Activated CD4-positive, alpha-beta T cell treated with anti-CD3 and anti-CD28 coated beads, Interleukin-2, amount 10 ng/mL, durations not matched to agents 7 days and 5 days (primary cell): Measurements from ENCODE around the gene CADPS2. TPM values are rescaled to one million over a fixed set of nuclear protein-coding genes. Genes with fewer than 3 reads are reported as not detected.

ENCODE experiments used
- CTCF ChIA-PET: fragments of 350-600 bp; sonication (Branson Sonifier 250); formaldehyde crosslinking; loops from one replicate; lab custom pipeline; 2021; ENCODE audit warnings: antibody characterized with exemption; lab: Charles Lee
- POLR2A ChIA-PET: fragments of 350-600 bp; sonication (Branson Sonifier 250); formaldehyde crosslinking; loops from one replicate; lab custom pipeline; 2021; ENCODE audit warnings: antibody characterized with exemption; lab: Charles Lee
- DNase-seq: peaks from one replicate; pipeline ENCODE4 v3.0.0-alpha.2; 2020
- H3K27ac Mint-ChIP-seq: one replicate; pipeline ENCODE4 v1.8.0; 2021; ENCODE audit warnings: mild to moderate bottlenecking, moderate library complexity, mixed read lengths
- H3K27me3 Mint-ChIP-seq: one replicate; pipeline ENCODE4 v1.8.0; 2021; ENCODE audit warnings: mixed read lengths
- H3K36me3 Mint-ChIP-seq: one replicate; pipeline ENCODE4 v1.8.0; 2021; ENCODE audit warnings: low read depth, mixed read lengths
- H3K4me1 Mint-ChIP-seq: one replicate; pipeline ENCODE4 v1.8.0; 2021; ENCODE audit warnings: mixed read lengths
- H3K4me3 Mint-ChIP-seq: one replicate; pipeline ENCODE4 v1.8.0; 2021; ENCODE audit warnings: mild to moderate bottlenecking, moderate library complexity, mixed read lengths
- H3K9me3 Mint-ChIP-seq: one replicate; pipeline ENCODE4 v1.8.0; 2021; ENCODE audit warnings: mixed read lengths
- total RNA-seq, 2 experiments: library from RNA; stranded (reverse); gene quantifications; one replicate each; pipeline ENCODE4 v1.2.3, GENCODE V29; 2021

CADPS2 gene
- total RNA-seq, 2 experiments from 2014 or later: not detected

DNA sequence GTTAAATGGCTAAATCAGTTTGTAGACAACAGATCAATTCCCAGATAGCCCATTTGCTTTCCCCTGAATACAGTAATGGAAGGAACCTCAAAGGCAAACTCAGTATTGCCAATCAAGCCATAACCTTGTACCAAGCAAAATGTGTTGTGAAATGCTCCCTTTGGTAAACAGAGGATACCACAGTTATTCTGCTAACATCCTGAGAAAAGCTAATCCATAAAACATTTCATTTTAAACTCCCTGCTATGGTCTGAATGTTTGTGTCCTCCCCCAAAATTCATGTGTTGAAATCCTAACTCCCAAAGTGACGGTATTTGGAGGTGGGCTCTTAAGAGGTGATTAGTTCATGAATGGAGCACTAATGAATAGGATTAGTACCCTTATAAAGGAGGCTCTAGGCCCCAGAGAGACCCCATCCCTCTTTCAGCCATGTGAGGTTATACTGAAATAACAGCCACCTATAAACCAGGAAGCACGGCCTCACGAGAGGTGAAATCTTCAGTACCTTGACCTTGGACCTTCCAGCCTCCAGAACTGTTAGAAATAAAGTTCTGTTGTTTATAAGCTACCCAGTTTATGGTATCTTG, 94.2 kb downstream of the CADPS2 start:
- ChIA-PET POLR2A (no interaction called here), CTCF (no interaction called here)
- Mint-ChIP-seq H3K27me3 (no peaks in the 10 kb centered on the region), H3K9me3 (no peaks in the 10 kb centered on the region), H3K36me3 (no peaks in the 10 kb centered on the region), H3K27ac (no peak overlapping the region), H3K4me3 (no peak overlapping the region), H3K4me1 (no peaks in the 10 kb centered on the region)
- no peak for DNase-seq

DNA sequence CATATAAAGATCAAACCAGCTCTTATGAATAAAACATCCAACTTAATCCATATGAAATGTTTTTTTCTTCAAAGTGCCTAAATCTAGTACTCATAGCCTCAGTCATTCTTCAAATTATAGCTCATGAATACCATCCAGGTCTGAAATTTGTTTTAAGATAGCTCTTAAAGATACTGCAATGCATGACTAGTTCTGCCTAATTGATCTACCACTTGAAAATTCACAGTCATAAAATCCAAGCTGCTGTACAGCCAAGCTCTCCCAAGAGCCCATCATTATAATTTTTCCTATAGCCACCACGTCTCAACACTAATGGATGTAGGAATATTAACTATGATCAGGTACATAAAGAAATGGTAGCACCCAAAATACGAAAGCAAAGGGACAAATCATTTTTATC, 95.7 kb downstream of the CADPS2 start:
- DNase-seq: no peak

DNA sequence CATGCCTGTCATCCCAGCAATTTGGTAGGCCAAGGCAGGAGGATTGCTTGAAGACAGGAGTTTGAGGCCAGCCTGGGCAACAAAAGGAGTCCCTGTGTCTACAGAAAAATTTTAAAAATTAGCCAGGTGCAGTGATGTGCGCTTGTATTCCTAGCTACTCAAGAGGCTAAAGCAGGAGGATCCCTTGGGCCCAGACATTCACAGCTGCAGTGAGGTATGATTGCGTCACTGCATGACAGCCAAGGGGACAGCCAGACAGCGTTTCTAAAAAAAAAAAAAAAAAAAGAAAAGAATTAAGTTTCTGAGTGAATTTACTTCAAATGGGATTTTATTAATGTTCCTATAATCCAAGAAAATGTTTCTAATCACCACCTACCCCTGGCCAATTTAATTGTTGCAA, 96.1 kb downstream of the CADPS2 start:
- CTCF ChIA-PET: no interaction called here
- DNase-seq: no peak
- H3K4me3 Mint-ChIP-seq: no peak overlapping the region
- H3K27me3 Mint-ChIP-seq: no peaks in the 10 kb centered on the region
- H3K9me3 Mint-ChIP-seq: no peaks in the 10 kb centered on the region
- POLR2A ChIA-PET: no interaction called here
- no peaks in the 10 kb centered on the region for H3K4me1 Mint-ChIP-seq
- H3K27ac Mint-ChIP-seq: no peak overlapping the region
- H3K36me3 Mint-ChIP-seq: no peaks in the 10 kb centered on the region

More for the DNA sequence above, 95.7 kb downstream of the CADPS2 start:
- no peaks in the 10 kb centered on the region for H3K36me3 Mint-ChIP-seq
- H3K27ac Mint-ChIP-seq: no peak overlapping the region
- H3K27me3 Mint-ChIP-seq: no peaks in the 10 kb centered on the region
- no peaks in the 10 kb centered on the region for H3K9me3 Mint-ChIP-seq
- ChIA-PET POLR2A (no interaction called here), CTCF (interaction anchor here (0.8 kb wide), 1 partner anchor 20 kb away, joined by 3 read pairs; no protein-coding TSS in a partner anchor)
- no peak overlapping the region for H3K4me3 Mint-ChIP-seq
- no peaks in the 10 kb centered on the region for H3K4me1 Mint-ChIP-seq

DNA sequence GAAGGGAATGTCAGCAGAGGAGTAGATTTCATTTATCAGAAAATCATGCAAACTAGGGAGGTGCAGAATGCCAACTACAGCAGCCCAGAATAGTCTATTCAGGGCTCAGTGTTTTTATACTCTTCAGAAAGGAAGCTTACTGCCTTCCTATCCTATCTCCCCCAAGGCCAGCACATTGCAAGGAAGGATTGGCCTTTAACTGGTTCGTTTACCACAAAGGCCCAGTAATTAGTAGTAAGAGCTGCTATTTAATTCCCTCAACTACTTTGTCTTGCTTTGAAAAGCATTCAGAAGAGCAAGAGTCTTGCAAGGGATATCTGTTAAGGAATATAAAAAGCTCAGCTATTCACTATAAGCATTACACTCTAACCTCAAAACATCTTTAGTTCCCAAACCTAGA, 97.1 kb downstream of the CADPS2 start:
- CTCF ChIA-PET: no interaction called here
- POLR2A ChIA-PET: no interaction called here
- DNase-seq: no peak
- Mint-ChIP-seq H3K36me3 (no peaks in the 10 kb centered on the region), H3K27ac (no peak overlapping the region), H3K4me3 (no peak overlapping the region), H3K4me1 (no peaks in the 10 kb centered on the region), H3K27me3 (no peaks in the 10 kb centered on the region), H3K9me3 (no peaks in the 10 kb centered on the region)

DNA sequence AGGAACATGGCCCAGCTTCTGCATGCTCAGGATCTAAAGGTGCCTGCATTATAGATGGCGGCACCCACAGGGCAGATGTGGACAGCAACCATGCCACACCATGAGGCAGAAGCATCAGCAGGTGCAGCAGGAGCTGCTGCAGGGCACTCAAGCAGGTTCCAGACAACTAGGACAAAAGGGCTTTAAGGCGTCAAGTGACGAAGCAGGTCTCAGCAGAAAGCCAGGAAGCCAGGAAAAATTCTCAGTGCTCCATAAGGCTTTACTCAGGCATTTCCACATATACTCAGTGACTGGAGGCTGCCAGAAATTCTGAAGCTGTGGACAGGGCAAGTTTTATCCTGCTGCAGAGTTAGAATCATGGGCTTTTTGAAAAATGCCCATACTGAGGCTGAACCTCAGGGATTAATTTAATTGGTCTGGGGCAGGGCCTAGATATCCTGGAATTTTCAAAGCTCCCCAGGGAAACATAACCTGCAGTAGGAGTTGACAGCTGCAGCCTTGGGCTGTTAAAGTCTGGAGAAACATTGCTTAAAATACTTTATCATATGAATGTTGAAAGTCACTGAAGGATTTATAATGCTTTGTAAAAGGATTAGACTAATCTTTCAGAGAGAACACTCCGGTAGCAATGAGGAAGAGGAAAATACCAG, 115.4 kb downstream of the CADPS2 start:
- Mint-ChIP-seq H3K27me3 (no peaks in the 10 kb centered on the region), H3K27ac (no peak overlapping the region), H3K36me3 (no peaks in the 10 kb centered on the region), H3K4me3 (no peak overlapping the region), H3K9me3 (no peaks in the 10 kb centered on the region), H3K4me1 (no peaks in the 10 kb centered on the region)
- CTCF ChIA-PET: no interaction called here
- no peak for DNase-seq
- POLR2A ChIA-PET: no interaction called here

DNA sequence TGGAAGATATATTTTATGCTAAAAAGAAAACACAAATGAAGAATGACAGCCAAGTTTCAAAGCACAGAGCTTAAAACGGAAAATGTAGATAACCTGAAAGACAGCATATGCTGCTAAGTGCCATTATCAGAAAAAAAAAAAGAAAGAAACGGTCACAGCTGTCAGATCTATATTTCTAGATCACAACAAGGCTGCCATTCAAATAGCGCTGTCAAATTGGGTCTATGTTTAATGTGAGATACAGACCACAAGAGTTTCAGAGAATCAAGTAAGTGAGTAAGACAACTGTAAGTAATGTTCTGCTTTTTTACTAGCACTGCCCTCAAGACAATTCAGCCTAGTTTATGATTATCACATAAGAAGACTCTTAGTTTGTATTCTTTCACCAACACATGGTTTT, 117.4 kb downstream of the CADPS2 start:
- Mint-ChIP-seq H3K4me1 (no peaks in the 10 kb centered on the region), H3K9me3 (no peaks in the 10 kb centered on the region), H3K4me3 (no peak overlapping the region), H3K27me3 (no peaks in the 10 kb centered on the region), H3K36me3 (no peaks in the 10 kb centered on the region), H3K27ac (no peak overlapping the region)
- CTCF ChIA-PET: no interaction called here
- POLR2A ChIA-PET: no interaction called here
- DNase-seq: no peak

DNA sequence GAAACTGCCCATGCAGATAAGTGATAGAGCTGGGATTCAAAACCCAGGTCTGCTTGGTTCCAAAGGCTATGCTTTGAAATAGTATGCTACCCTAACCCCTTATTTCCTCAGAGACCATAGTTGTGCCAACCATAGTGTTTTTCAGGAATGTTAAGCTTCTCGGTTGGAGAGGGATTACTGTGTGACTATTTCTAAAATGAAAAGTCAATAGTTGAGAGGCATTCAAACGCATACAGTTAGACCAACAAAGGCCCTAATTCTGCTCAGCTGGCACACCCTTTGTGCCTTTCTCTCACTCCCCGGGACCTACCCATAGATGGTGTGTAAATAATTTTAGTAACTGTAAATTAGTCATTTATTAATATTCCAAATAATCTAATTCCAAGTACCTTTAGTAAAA, 118.9 kb downstream of the CADPS2 start:
- Mint-ChIP-seq H3K9me3 (no peaks in the 10 kb centered on the region), H3K4me3 (no peak overlapping the region), H3K27me3 (no peaks in the 10 kb centered on the region), H3K36me3 (no peaks in the 10 kb centered on the region), H3K4me1 (no peaks in the 10 kb centered on the region), H3K27ac (no peak overlapping the region)
- no peak for DNase-seq
- ChIA-PET POLR2A (no interaction called here), CTCF (no interaction called here)

DNA sequence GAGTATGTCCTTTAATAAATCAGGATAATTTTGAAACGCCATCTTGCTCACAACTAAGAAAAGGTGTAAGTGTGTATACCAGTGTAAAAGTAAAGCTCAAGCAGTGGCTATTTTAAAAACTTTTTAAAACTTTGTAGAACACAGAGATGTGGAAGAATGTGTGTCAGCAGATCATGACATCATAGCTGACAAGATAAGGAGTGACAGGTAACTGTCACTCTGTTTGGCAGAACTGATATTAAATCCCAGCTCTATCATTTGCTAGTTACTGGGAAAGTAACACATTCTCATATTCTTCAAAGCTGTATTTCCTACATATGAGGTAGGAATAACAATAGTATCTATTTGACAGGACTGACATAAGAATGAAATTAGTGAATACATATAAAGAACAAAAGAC, 119.7 kb downstream of the CADPS2 start:
- H3K9me3 Mint-ChIP-seq: no peaks in the 10 kb centered on the region
- no peak overlapping the region for H3K4me3 Mint-ChIP-seq
- no peaks in the 10 kb centered on the region for H3K4me1 Mint-ChIP-seq
- no peak overlapping the region for H3K27ac Mint-ChIP-seq
- no peak for DNase-seq
- no peaks in the 10 kb centered on the region for H3K27me3 Mint-ChIP-seq
- ChIA-PET POLR2A (no interaction called here), CTCF (no interaction called here)
- H3K36me3 Mint-ChIP-seq: no peaks in the 10 kb centered on the region

DNA sequence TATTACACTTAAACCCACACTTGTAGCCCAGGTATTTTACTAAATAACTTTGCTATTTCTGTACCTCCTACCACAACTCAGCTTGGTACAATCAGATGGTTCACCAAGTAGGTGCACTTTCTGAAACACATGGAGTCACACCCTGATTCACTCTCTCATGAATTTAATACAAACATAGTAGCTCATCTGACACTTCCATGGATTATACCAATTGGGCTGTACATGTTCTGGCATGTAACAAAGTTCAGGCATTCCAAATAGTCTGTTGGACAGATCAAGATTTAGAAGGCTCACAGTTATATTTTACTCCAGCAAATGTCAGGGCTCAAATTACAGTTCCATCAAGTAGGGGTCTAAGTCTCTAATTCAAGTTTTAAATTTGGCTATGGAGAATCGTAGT, 121.4 kb downstream of the CADPS2 start:
- ChIA-PET POLR2A (no interaction called here), CTCF (no interaction called here)
- Mint-ChIP-seq H3K36me3 (no peaks in the 10 kb centered on the region), H3K27ac (no peak overlapping the region), H3K4me3 (no peak overlapping the region), H3K27me3 (no peaks in the 10 kb centered on the region), H3K4me1 (no peaks in the 10 kb centered on the region), H3K9me3 (no peaks in the 10 kb centered on the region)
- DNase-seq: no peak

DNA sequence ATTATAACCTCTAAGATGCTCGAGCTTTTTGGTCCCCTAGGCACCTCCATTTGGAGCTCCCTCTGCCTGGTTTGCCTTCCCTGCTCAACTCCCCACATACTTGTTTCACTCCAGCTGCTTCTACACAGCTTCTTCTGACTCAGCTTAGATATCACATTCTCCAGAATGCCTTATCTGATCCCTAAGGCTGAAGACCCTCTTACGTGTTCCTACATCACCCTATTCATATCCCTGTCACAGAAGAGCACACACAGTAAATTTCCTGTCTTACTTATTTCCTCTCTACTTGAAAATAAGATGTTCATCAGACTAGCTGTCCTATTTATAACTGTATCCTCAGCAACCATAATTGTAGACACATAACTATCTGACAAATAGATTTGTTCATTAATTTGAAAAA, 122.2 kb downstream of the CADPS2 start:
- Mint-ChIP-seq H3K4me1 (no peaks in the 10 kb centered on the region), H3K4me3 (no peak overlapping the region), H3K9me3 (no peaks in the 10 kb centered on the region), H3K27me3 (no peaks in the 10 kb centered on the region), H3K36me3 (no peaks in the 10 kb centered on the region), H3K27ac (no peak overlapping the region)
- ChIA-PET POLR2A (no interaction called here), CTCF (no interaction called here)
- DNase-seq: no peak

DNA sequence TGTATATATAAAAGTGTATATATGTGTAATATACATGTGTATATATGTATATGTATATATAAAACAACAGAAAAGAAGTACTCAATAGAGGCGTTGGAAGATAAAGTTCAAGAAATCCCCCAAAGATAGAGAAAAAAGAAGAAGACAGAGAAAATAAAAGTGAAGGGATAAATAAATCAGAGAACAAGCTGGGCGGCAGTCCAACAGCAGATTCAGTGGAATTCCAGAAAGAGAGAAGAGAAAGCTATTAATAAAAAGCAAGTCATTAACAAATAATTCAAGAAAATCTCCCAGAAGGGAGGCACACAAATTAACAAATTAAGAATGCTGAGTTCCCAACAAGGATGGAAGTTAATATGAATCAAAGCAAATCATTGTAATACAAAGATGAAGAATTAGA, 124.2 kb downstream of the CADPS2 start:
- Mint-ChIP-seq H3K9me3 (no peaks in the 10 kb centered on the region), H3K36me3 (no peaks in the 10 kb centered on the region), H3K4me1 (no peaks in the 10 kb centered on the region), H3K27ac (no peak overlapping the region), H3K4me3 (no peak overlapping the region), H3K27me3 (no peaks in the 10 kb centered on the region)
- DNase-seq: no peak
- ChIA-PET POLR2A (no interaction called here), CTCF (no interaction called here)

DNA sequence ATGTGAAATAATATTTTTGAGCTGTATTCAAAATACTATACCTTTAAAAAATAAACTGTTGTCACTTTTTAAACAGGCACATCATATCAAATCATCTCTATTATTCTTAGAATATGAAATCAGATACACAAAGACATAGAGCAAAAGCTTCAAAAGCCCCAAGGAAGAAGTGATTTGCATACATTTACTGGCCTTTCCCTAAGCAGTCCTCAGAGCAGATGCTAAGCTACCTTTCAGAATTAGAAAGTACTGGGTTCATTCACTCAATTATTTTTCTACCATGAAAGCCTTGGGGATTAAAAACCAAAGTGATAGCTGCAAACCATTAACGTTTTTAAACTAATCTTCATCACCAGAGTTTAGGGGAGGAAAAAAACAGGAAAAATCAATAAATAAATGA, 127.8 kb downstream of the CADPS2 start:
- no peaks in the 10 kb centered on the region for H3K36me3 Mint-ChIP-seq
- no peaks in the 10 kb centered on the region for H3K9me3 Mint-ChIP-seq
- no peaks in the 10 kb centered on the region for H3K27me3 Mint-ChIP-seq
- H3K4me3 Mint-ChIP-seq: no peak overlapping the region
- no peak for DNase-seq
- no peak overlapping the region for H3K27ac Mint-ChIP-seq
- no peaks in the 10 kb centered on the region for H3K4me1 Mint-ChIP-seq
- ChIA-PET POLR2A (no interaction called here), CTCF (no interaction called here)

DNA sequence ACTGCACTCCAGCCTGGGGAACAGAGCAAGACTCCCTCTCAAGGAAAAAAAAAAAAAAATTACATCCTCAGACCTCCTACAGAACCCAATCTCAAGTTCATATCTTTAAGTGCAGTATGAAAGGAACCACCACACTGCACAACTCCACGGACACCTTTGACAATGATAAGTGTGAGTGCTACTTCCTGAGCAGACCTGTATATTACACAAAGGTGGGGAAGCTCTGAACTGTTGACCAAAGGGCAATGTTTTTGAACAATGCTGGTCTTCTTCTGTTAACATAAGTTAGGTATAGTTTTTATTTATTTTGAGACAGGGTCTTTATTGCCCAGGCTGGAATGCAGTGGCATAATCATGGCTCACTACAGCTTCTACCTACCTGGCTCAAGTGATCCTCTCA, 129.4 kb downstream of the CADPS2 start:
- Mint-ChIP-seq H3K27ac (no peak overlapping the region), H3K36me3 (no peaks in the 10 kb centered on the region), H3K9me3 (no peaks in the 10 kb centered on the region), H3K4me1 (no peaks in the 10 kb centered on the region), H3K4me3 (no peak overlapping the region), H3K27me3 (no peaks in the 10 kb centered on the region)
- CTCF ChIA-PET: no interaction called here
- DNase-seq: no peak
- POLR2A ChIA-PET: no interaction called here

DNA sequence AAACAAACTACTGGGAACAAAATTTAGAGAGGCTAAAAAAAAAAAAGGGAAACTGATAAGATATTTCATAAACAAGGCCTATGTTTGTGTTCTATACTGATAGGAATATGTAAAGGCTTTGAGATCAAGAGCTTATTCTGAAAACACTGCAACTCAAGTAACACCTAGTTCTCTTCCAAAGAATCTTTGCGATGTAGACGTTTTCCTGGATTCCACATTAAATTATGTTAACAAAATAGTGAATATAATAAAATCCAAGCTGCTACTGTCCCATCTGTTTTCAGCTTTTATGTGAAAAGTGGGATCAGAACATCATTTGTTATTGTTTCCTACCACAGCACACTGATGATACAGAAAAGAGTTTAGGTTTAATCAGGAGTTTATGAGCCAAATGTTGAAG, 130.6 kb downstream of the CADPS2 start:
- H3K9me3 Mint-ChIP-seq: no peaks in the 10 kb centered on the region
- H3K27ac Mint-ChIP-seq: no peak overlapping the region
- no peak overlapping the region for H3K4me3 Mint-ChIP-seq
- no peaks in the 10 kb centered on the region for H3K4me1 Mint-ChIP-seq
- H3K36me3 Mint-ChIP-seq: no peaks in the 10 kb centered on the region
- DNase-seq: no peak
- CTCF ChIA-PET: no interaction called here
- no peaks in the 10 kb centered on the region for H3K27me3 Mint-ChIP-seq
- POLR2A ChIA-PET: no interaction called here
